T1000 (cell line): ENCODE results near the gene APBA2.

Experiments
- DNase-seq: peaks from one replicate; lab custom pipeline; 2025; ENCODE audit warnings: mixed read lengths; lab: John Stamatoyannopoulos, UW

APBA2 gene

GRCh38 chr15:29120593-29121368 lies 235.0 kb downstream of the APBA2 start:
- no peak for DNase-seq

DNA sequence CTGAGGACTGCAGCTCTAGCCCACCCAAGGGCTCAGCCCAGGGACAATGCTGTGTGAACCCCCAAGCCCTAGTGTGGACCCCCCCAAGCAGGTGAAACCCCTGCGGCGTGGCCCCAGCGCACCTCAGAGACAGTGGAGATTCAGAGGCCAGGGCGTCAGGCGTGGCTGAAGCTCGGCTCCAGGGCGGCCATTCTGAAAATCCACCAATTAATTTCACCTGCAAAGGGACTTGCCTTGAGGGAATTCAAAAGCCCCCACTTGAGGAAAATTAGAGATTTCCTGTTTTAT lies 235.5 kb downstream of the APBA2 start:
- DNase-seq, result no peak

GRCh38 chr15:29121907-29122306 lies 236.1 kb downstream of the APBA2 start:
- no peak for DNase-seq

DNA sequence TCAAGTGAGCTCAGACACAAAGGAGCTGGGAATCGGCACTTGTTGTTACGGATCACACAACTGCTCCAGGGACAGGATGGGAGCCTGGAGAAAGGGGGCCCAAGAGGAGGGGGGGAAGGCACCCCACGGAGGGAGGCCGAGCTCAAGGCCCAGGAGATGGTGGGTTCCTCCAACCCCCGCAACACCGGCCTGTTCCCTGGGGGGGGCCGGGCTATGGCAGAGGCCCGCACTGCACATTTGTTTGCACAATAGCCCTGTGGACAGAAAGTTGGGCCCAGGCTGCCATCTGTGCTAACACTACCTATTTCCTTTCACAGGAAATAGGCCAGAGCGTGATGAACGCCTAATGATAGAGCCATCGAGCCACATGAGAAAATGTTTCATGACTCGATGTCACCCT lies 236.7 kb downstream of the APBA2 start:
- DNase-seq, result no peak

GRCh38 chr15:29123171-29123570 lies 237.4 kb downstream of the APBA2 start:
- DNase-seq, result no peak

- no peak for DNase-seq
These were observed 238.2 kb downstream of the APBA2 start for GRCh38 chr15:29123991-29124390.

- DNase-seq, result no peak
These were observed 239.0 kb downstream of the APBA2 start for GRCh38 chr15:29124581-29125381.

DNA sequence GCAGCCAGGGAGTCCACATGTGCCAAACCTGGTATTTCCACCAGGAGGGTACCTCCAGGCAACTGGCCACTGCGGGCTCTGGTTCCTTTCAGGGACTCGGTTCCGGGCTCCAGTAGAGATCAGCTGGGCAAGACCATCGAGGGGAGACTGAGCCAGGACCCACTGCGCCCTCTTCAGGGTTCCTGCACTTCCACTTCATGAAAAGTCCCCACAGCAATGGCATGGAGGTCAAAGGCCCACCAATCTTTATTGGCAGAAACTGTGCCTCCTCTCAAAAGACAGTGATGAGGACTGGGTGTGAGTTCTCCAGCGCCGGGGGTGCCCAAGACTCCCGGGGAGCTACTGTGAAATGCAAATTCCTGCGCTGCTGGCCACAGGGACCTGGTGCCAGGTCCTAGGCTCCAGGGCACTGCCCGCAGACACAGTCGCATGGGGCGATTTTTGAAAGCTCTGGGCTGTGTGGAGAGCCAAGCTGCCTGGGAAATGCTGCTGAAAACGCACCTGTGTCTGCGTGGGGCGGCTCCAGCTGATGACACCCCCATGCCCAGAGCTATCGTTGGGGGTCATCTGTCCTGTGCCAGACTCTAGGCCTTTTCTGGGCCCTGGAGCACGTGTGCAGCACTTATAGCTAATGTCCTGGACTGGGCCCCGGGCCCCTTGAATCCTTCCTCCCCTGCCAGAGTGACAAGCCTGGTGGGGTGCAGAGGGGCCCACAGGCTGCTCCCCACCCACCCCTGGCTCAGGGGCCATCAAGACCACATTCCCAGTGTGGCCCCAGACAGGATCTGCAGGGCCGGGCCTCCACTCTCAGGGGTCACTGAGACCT lies 239.8 kb downstream of the APBA2 start:
- DNase-seq, result no peak

GRCh38 chr15:29126208-29126536 lies 240.4 kb downstream of the APBA2 start:
- DNase-seq, result no peak

DNA sequence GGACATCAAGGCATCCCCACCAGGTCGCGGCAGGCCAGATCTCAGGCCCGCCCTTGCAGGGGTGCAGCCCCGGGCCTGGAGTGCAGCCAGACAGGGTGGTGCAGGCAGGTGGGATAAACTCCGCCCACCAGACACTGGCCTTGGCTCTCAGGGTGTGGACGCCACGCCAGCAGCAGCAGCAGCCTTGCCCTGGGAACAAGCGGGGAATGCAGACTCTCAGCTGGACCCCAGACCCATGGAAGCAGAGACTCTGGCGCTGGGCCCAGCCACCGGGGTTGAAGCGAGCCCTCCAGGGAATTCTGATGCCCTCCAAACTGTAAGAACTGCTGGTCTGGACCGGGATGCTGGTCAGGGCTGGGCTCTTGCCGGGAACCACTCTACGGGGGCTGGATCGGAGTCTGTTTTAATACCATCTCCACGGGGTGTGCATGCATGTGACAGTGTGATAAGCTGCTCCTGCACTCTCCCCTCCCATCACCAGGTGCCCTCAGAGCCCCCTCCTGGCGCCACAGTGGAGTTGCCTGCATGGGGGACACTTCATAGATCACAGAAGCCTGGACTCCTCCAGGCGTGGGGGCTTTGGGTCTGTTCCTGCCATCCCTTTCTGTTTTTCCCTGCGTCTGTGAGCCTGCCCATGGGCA lies 241.2 kb downstream of the APBA2 start:
- no peak for DNase-seq

- DNase-seq, result no peak
These were observed 242.0 kb downstream of the APBA2 start for GRCh38 chr15:29127506-29128430.

- no peak for DNase-seq
These were observed 242.9 kb downstream of the APBA2 start for GRCh38 chr15:29128671-29129070.

DNA sequence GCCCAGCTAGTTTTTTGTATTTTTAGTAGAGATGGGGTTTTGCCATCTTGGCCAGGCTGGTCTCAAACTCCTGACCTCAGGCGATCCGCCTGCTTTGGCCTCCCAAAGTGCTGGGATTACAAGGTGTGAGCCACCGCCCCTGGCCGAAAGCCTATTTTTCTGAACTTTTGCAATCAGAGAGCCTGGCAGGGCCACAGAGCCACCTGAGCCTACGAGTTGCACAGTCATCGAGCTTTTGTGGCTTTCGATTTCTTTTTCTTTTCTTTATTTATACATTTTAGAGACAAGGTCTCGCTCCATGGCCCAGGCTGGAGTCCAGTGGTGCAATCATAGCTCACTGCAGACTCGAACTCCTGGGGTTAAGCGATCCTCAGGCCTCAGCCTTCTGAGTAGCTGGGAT lies 243.4 kb downstream of the APBA2 start:
- DNase-seq, result no peak

- DNase-seq, result no peak
These were observed 244.2 kb downstream of the APBA2 start for GRCh38 chr15:29129926-29130325.

GRCh38 chr15:29130476-29130875 lies 244.7 kb downstream of the APBA2 start:
- DNase-seq, result no peak

DNA sequence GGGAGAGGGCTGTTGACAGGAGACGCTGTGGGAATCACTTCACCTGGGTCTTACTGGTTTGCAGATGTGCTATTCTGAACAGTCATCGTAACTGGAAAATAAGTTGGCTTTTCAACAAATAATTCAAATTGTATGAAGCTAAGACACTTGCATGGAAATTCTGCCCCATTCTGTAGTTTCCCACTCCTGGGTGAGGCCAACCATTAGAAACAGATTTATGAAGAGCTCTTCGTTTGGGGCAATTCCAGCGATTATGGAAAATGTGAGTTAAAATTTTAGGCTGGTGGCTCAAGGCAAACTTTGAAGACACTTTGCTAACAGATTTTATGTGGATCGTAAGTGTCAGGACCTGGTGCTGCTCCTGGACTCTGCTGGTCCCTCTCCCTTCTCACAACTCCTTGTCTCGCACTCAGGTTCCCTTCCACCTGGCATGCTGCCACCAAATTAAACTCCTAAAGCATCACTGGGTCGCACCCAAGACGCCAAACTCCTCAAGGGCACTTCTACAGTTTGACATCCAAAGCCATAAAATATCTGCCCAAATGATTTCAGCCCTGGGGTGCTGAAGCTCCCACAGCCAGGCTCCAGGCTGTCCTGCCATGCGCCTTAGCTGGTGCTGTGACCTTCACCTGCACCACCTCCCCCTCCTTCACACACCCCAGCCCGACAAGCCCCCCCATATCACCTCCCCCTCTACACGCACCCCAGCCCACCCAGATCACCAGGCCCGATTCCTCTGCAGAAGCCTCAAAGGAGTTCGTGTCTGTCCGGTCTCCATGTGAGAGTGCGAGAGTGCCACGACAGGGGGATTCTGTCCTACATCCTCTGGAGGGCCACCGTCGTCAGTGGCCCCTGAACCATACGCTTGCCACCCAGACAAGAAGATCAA lies 245.4 kb downstream of the APBA2 start:
- DNase-seq, result no peak

GRCh38 chr15:29131840-29132420 lies 246.2 kb downstream of the APBA2 start:
- no peak for DNase-seq

DNA sequence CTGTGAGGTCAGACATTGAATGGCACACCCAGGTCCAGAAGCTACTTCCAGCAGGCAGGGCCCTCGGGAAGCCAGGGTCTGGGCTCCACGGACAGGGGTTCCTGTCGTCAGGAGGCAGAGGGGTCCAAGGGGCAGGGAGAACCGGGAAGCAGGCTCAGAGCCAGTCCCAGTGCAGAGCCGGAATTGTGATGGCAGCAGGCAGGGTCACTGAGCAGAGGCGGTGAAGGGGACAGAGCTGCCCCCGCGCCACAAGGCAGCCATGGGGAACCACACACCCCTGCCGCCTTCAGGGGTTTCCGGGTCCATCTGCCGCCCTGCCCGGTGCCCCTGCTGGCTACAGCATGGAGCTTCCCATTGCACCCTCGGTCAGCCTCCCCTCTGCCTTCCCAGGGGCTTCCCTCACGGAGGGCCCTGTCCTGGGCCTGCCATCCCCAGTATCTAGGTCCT lies 247.0 kb downstream of the APBA2 start:
- DNase-seq, result no peak

GRCh38 chr15:29133321-29133720 lies 247.5 kb downstream of the APBA2 start:
- no peak for DNase-seq

GRCh38 chr15:29133791-29134190 lies 248.0 kb downstream of the APBA2 start:
- no peak for DNase-seq
